Activated CD4-positive, CD25-positive, alpha-beta regulatory T cell treated with anti-CD3 and anti-CD28 coated beads, Interleukin-2, amount 50 U/mL, for 24 hours (primary cell): ENCODE data around the gene GNGT2.
"Not testable (repeated sequence)": the region's sequence is repeated elsewhere in the genome, so short reads cannot be mapped to it uniquely, and the experiment has no call there.

Source experiments
- ATAC-seq, 2 donors: fragments of 150-1000 bp; cut with Tn5 transposase; one replicate each; pipeline ENCODE4 v1.10.0; 2021; ENCODE audit warnings: mild to moderate bottlenecking in 1 of 2, moderate library complexity in 1 of 2

The GNGT2 gene

GRCh38 chr17:49203796-49204195, 6.6 kb downstream of the GNGT2 start:
- no peak for ATAC-seq

GRCh38 chr17:49201481-49201927, 8.9 kb downstream of the GNGT2 start:
- ATAC-seq = no peak

GRCh38 chr17:49200423-49201083, 9.8 kb downstream of the GNGT2 start:
- ATAC-seq = no peak

GRCh38 chr17:49198211-49198610, 12.2 kb downstream of the GNGT2 start:
- no peak for ATAC-seq

- ATAC-seq = no peak
Observed at GRCh38 chr17:49197346-49197998, 12.9 kb downstream of the GNGT2 start.

GRCh38 chr17:49196520-49196919, 13.9 kb downstream of the GNGT2 start:
- ATAC-seq = no peak

GRCh38 chr17:49195751-49196150, 14.6 kb downstream of the GNGT2 start:
- ATAC-seq = no peak

GRCh38 chr17:49194297-49194607, 16.1 kb downstream of the GNGT2 start:
- no peak for ATAC-seq

GRCh38 chr17:49193513-49194296, 16.7 kb downstream of the GNGT2 start:
- ATAC-seq = no peak

- ATAC-seq = peak; percentile 22 to 45
Observed at GRCh38 chr17:49191917-49192741, 18.2 kb downstream of the GNGT2 start.

- ATAC-seq = peak in 1 of 2 donors; percentile 0
Observed at GRCh38 chr17:49191409-49191916, 18.9 kb downstream of the GNGT2 start.

GRCh38 chr17:49190932-49191331, 19.4 kb downstream of the GNGT2 start:
- ATAC-seq = no peak

- no peak for ATAC-seq
Observed at GRCh38 chr17:49187301-49187700, 23.1 kb downstream of the GNGT2 start.

GRCh38 chr17:49185381-49185780, 25.0 kb downstream of the GNGT2 start:
- ATAC-seq = not testable (repeated sequence)

- ATAC-seq = not testable (repeated sequence)
Observed at GRCh38 chr17:49184522-49184921, 25.9 kb downstream of the GNGT2 start.

- ATAC-seq = no peak
Observed at GRCh38 chr17:49183801-49184200, 26.6 kb downstream of the GNGT2 start.

- no peak for ATAC-seq
Observed at GRCh38 chr17:49183341-49183740, 27.0 kb downstream of the GNGT2 start.

- no peak for ATAC-seq
Observed at GRCh38 chr17:49180998-49181635, 29.3 kb downstream of the GNGT2 start.

GRCh38 chr17:49180303-49180702, 30.1 kb downstream of the GNGT2 start:
- no peak for ATAC-seq

- ATAC-seq = not testable (repeated sequence)
Observed at GRCh38 chr17:49175978-49176377, 34.4 kb downstream of the GNGT2 start.

GRCh38 chr17:49170711-49171110, 39.7 kb downstream of the GNGT2 start:
- not testable (repeated sequence) for ATAC-seq

GRCh38 chr17:49170216-49170615, 40.2 kb downstream of the GNGT2 start:
- ATAC-seq = no peak
